GM12891 (cell line): ENCODE data around the gene GLB1L.

Source experiments
- PAX5 ChIP-seq: IDR thresholded peaks from 2 replicates; pipeline ENCODE4 v1.6.1; 2011; ENCODE audit warnings: low read length, moderate library complexity, mild to moderate bottlenecking; ENCODE audit not compliant: insufficient read depth, severe bottlenecking
- POLR2A ChIP-seq: IDR thresholded peaks from 2 replicates; pipeline ENCODE4 v1.6.1; 2011; ENCODE audit warnings: low read depth, low read length, control low read depth

DNA sequence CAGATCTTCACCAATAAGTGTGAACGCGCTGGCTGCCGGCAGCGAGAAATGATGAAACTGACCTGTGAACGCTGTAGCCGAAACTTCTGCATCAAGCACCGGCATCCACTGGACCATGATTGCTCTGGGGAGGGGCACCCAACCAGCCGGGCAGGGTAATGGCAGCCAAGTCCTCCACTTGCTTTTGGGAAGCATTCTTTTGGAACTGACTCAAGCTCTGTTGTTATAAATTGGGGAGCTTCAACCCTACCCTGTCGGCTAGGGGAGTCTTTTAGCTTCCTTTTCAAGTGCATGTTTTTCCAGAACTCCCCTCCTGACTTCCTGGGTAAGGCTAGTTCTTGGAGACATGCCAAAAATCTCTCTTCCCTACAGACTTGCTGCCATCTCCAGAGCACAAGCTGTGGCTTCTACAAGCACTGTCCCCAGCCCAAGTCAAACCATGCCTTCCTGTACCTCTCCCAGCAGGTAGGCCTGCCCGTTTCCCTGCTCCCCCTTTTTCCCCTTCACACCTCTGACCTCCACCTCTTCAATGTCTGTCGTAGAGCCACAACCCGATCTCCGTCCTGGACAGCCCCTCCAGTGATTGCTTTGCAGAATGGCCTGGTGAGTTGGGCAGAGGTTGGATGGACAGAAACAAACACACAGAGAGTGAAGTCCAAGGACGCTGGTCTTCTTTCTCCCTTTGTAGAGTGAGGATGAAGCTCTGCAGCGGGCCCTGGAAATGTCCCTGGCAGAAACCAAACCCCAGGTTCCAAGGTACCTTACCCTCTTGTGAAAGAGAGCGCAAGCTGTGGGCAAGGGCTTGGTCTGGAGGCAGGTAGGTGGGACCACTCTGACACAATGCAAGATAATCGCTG is 37.1 kb downstream of the GLB1L start:
- TF ChIP-seq POLR2A (no peak), PAX5 (no peak)
